ENCODE results near the gene AHCY. TPM values are rescaled to one million over a fixed set of nuclear protein-coding genes. Genes with fewer than 3 reads are reported as not detected.

The AHCY gene
- total RNA-seq, 1 experiment from 2014 or later = 350 TPM

DNA sequence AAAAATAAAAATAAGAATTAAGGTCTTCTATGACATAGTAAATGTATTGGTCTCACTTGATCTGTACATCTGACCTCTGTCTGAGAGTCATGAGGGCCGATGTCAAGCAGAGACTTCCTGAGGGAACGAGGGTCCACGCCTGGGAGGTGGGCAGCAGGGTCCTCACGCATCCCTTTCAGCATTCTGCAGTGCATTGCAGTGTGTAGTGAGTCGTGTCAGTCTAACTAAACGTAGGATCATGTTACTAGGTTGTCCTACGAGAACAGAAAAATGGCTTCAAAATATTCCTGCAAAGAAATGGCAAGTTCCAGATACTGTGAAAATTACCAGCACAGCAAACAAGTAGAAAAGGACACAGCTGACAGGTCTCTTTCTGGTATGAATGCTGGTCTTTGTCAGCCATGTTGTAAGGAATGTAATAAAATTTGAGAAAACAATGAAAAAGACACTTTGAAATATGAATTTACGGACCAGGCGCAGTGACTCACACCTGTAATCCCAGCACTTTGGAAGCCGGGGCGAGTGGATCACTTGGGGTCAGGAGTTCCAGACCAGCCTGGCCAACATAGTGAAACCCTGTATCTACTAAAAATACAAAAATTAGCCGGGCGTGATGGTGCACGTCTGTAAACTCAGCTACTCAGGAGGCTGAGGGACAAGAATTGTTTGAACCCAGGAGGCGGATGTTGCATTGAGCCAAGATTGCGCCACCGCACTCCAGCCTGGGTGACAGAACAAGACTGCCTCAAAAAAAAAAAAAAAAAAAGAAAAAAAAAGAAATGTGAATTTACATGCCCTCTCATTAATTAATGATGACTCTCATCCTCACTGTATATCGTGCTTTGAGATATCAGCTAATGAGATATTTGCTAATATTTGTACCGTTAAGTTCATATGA lies 2.4 kb upstream of the AHCY start:
- RAD21 ChIA-PET (ENCODE audit: low non-redundant PET in 1 of 2, low total read pairs in 2 of 2, uncharacterized antibody in 2 of 2, unreplicated experiment in 2 of 2) = no interaction called here
- CTCF ChIA-PET = interaction anchor here (0.6 kb wide), 1 partner anchor 394 kb away, joined by 4 read pairs; no protein-coding TSS in a partner anchor
- H3K4me1 ChIP-seq (ENCODE audit: control insufficient read depth in 1 of 2, insufficient read depth in 2 of 2, low read length in 2 of 2) = peaks cover 13 to 35% of the 10 kb centered on the region in 2 experiments

More for the DNA sequence above, 2.4 kb upstream of the AHCY start:
- POLR2A ChIA-PET = interaction anchor here (1.5 kb wide), 1 partner anchor 211 kb away, joined by 3 read pairs; the partner anchor contains the start of gene DYNLRB1
- BruUV-seq (replicated peaks) = no TSS peak
- Histone ChIP-seq H3K27ac (ENCODE audit: low read depth, low read length) (no peak overlapping the region), H3K9me3 (ENCODE audit: control insufficient read depth in 1 of 2, insufficient read depth in 1 of 2, low read depth in 1 of 2, low read length in 2 of 2) (no peaks in the 10 kb centered on the region), H4K20me1 (ENCODE audit: insufficient read depth) (no peaks in the 10 kb centered on the region; the same call in 1 of the 2 replicates), H3K27me3 (ENCODE audit: insufficient read depth, low read length) (no peaks in the 10 kb centered on the region), H3K9me2 (ENCODE audit: insufficient read depth) (no peaks in the 10 kb centered on the region), H3K36me3 (ENCODE audit: control insufficient read depth in 1 of 2, insufficient read depth in 2 of 2, low read length in 2 of 2) (peaks cover 0 to 7% of the 10 kb centered on the region in 2 experiments; a peak in 2 of 4 replicates), H3K4me2 (ENCODE audit: low read length) (no peak overlapping the region), H2AFZ (ENCODE audit: low read depth, low read length, poor library complexity, severe bottlenecking) (no peak overlapping the region), H3K9ac (ENCODE audit: low read length) (no peak overlapping the region), H3K79me2 (ENCODE audit: insufficient read depth, low read length) (peaks cover 23% of the 10 kb centered on the region), H3K4me3 (replicated peaks in 1 of 2; ENCODE audit: low read depth in 1 of 2, low read length in 2 of 2) (no peak overlapping the region)
- ATAC-seq (no peak), DNase-seq (ENCODE audit: low read depth, low spot score) (no peak)
- intact Hi-C loops (cut with micrococcal nuclease) = no loop called here
- TF ChIP-seq SP1 (IDR thresholded peaks at IDR 0.05; ENCODE audit: low read depth) (no peak), TCF7L2 (IDR thresholded peaks at IDR 0.05; ENCODE audit: borderline replicate concordance, extremely low read depth, insufficient read depth, insufficient read length) (no peak), SRF (IDR thresholded peaks at IDR 0.05; ENCODE audit: low read depth) (no peak), EZH2phosphoT487 (IDR thresholded peaks at IDR 0.05; ENCODE audit: borderline replicate concordance) (no peak), CEBPB (IDR thresholded peaks at IDR 0.05; ENCODE audit: low read depth) (no peak), EZH2 (IDR thresholded peaks at IDR 0.05) (no peak), RAD21 (IDR thresholded peaks at IDR 0.05; ENCODE audit: low read depth) (no peak), CBX3 (IDR thresholded peaks at IDR 0.05; ENCODE audit: low read depth) (no peak), POLR2AphosphoS5 (IDR thresholded peaks at IDR 0.05; ENCODE audit: low read depth, low read length) (no peak), SIN3A (IDR thresholded peaks at IDR 0.05; ENCODE audit: low read depth) (no peak), EGR1 (IDR thresholded peaks at IDR 0.05; ENCODE audit: low read depth) (no peak), ELF1 (IDR thresholded peaks at IDR 0.05; ENCODE audit: borderline replicate concordance, low read depth) (no peak), ZFX (IDR thresholded peaks at IDR 0.05) (no peak), JUND (IDR thresholded peaks at IDR 0.05) (no peak)
- TF ChIP-seq, protein P1, sequence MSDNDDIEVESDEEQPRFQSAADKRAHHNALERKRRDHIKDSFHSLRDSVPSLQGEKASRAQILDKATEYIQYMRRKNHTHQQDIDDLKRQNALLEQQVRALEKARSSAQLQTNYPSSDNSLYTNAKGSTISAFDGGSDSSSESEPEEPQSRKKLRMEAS (IDR thresholded peaks at IDR 0.05) = no peak
- TF ChIP-seq, protein P2, sequence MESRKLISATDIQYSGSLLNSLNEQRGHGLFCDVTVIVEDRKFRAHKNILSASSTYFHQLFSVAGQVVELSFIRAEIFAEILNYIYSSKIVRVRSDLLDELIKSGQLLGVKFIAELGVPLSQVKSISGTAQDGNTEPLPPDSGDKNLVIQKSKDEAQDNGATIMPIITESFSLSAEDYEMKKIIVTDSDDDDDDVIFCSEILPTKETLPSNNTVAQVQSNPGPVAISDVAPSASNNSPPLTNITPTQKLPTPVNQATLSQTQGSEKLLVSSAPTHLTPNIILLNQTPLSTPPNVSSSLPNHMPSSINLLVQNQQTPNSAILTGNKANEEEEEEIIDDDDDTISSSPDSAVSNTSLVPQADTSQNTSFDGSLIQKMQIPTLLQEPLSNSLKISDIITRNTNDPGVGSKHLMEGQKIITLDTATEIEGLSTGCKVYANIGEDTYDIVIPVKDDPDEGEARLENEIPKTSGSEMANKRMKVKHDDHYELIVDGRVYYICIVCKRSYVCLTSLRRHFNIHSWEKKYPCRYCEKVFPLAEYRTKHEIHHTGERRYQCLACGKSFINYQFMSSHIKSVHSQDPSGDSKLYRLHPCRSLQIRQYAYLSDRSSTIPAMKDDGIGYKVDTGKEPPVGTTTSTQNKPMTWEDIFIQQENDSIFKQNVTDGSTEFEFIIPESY (IDR thresholded peaks at IDR 0.05; ENCODE audit: extremely low read depth, insufficient replicate concordance, low read length) = no peak
- TF ChIP-seq, protein P3, sequence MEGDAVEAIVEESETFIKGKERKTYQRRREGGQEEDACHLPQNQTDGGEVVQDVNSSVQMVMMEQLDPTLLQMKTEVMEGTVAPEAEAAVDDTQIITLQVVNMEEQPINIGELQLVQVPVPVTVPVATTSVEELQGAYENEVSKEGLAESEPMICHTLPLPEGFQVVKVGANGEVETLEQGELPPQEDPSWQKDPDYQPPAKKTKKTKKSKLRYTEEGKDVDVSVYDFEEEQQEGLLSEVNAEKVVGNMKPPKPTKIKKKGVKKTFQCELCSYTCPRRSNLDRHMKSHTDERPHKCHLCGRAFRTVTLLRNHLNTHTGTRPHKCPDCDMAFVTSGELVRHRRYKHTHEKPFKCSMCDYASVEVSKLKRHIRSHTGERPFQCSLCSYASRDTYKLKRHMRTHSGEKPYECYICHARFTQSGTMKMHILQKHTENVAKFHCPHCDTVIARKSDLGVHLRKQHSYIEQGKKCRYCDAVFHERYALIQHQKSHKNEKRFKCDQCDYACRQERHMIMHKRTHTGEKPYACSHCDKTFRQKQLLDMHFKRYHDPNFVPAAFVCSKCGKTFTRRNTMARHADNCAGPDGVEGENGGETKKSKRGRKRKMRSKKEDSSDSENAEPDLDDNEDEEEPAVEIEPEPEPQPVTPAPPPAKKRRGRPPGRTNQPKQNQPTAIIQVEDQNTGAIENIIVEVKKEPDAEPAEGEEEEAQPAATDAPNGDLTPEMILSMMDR (IDR thresholded peaks at IDR 0.05 in 2 of 3, conservative IDR thresholded peaks at IDR 0.05 in 1 of 3; ENCODE audit: borderline replicate concordance in 1 of 3, insufficient read depth in 1 of 3, low read depth in 2 of 3, low read length in 2 of 3) = no peak
- TF ChIP-seq, protein P4, sequence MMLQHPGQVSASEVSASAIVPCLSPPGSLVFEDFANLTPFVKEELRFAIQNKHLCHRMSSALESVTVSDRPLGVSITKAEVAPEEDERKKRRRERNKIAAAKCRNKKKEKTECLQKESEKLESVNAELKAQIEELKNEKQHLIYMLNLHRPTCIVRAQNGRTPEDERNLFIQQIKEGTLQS (IDR thresholded peaks at IDR 0.05) = no peak
- TF ChIP-seq, protein P5, sequence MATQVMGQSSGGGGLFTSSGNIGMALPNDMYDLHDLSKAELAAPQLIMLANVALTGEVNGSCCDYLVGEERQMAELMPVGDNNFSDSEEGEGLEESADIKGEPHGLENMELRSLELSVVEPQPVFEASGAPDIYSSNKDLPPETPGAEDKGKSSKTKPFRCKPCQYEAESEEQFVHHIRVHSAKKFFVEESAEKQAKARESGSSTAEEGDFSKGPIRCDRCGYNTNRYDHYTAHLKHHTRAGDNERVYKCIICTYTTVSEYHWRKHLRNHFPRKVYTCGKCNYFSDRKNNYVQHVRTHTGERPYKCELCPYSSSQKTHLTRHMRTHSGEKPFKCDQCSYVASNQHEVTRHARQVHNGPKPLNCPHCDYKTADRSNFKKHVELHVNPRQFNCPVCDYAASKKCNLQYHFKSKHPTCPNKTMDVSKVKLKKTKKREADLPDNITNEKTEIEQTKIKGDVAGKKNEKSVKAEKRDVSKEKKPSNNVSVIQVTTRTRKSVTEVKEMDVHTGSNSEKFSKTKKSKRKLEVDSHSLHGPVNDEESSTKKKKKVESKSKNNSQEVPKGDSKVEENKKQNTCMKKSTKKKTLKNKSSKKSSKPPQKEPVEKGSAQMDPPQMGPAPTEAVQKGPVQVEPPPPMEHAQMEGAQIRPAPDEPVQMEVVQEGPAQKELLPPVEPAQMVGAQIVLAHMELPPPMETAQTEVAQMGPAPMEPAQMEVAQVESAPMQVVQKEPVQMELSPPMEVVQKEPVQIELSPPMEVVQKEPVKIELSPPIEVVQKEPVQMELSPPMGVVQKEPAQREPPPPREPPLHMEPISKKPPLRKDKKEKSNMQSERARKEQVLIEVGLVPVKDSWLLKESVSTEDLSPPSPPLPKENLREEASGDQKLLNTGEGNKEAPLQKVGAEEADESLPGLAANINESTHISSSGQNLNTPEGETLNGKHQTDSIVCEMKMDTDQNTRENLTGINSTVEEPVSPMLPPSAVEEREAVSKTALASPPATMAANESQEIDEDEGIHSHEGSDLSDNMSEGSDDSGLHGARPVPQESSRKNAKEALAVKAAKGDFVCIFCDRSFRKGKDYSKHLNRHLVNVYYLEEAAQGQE (IDR thresholded peaks at IDR 0.05; ENCODE audit: low read depth) = no peak

All from HCT116 (cell line).